ENCODE data around the gene PTPRD.

PTPRD gene

GRCh38 chr9:9275601-9276000, 1337.2 kb downstream of the PTPRD start:
- no peak for DNase-seq

- no peak for DNase-seq
Measured at GRCh38 chr9:9257999-9258498, 1354.8 kb downstream of the PTPRD start.

- DNase-seq: no peak
Measured at GRCh38 chr9:9246726-9247125, 1366.1 kb downstream of the PTPRD start.

- no peak for DNase-seq
Measured at GRCh38 chr9:9231946-9232345, 1380.9 kb downstream of the PTPRD start.

- no peak for DNase-seq
Measured at GRCh38 chr9:9229269-9229668, 1383.5 kb downstream of the PTPRD start.

- no peak for DNase-seq
Measured at GRCh38 chr9:9223175-9223574, 1389.6 kb downstream of the PTPRD start.

GRCh38 chr9:9222730-9223129, 1390.1 kb downstream of the PTPRD start:
- no peak for DNase-seq

GRCh38 chr9:9216934-9217333, 1395.9 kb downstream of the PTPRD start:
- DNase-seq: no peak

- no peak for DNase-seq
Measured at GRCh38 chr9:9215050-9215449, 1397.8 kb downstream of the PTPRD start.

- DNase-seq: no peak
Measured at GRCh38 chr9:9214066-9214465, 1398.7 kb downstream of the PTPRD start.

- DNase-seq: no peak
Measured at GRCh38 chr9:9212963-9213362, 1399.8 kb downstream of the PTPRD start.

- DNase-seq: no peak
Measured at GRCh38 chr9:9202276-9202675, 1410.5 kb downstream of the PTPRD start.

GRCh38 chr9:9186086-9186485, 1426.7 kb downstream of the PTPRD start:
- DNase-seq: no peak

- no peak for DNase-seq
Measured at GRCh38 chr9:9182431-9182830, 1430.4 kb downstream of the PTPRD start.

GRCh38 chr9:9177081-9177480, 1435.7 kb downstream of the PTPRD start:
- no peak for DNase-seq

GRCh38 chr9:9174358-9174757, 1438.4 kb downstream of the PTPRD start:
- no peak for DNase-seq

GRCh38 chr9:9173264-9173663, 1439.5 kb downstream of the PTPRD start:
- no peak for DNase-seq

- DNase-seq: no peak
Measured at GRCh38 chr9:9170439-9171134, 1442.2 kb downstream of the PTPRD start.

GRCh38 chr9:9142001-9142400, 1470.8 kb downstream of the PTPRD start:
- DNase-seq: no peak

GRCh38 chr9:9133526-9133925, 1479.3 kb downstream of the PTPRD start:
- no peak for DNase-seq

GRCh38 chr9:9124616-9125015, 1488.2 kb downstream of the PTPRD start:
- DNase-seq: no peak

- DNase-seq: no peak
Measured at GRCh38 chr9:9122230-9122875, 1490.4 kb downstream of the PTPRD start.

GRCh38 chr9:9117866-9118265, 1494.9 kb downstream of the PTPRD start:
- no peak for DNase-seq

- no peak for DNase-seq
Measured at GRCh38 chr9:9112001-9112720, 1500.6 kb downstream of the PTPRD start.
